ENCODE results near the gene GNA15. TPM values are rescaled to one million over a fixed set of nuclear protein-coding genes. Genes with fewer than 3 reads are reported as not detected.

GNA15 gene
- total RNA-seq, 4 donors from 2014 or later, result 1.2 to 12.4 (median 1.5) TPM; not detected in 1

GRCh38 chr19:3099347-3100145, 36.3 kb upstream of the GNA15 start:
- H3K9me3 ChIP-seq, result no peaks in the 10 kb centered on the region
- H3K4me3 ChIP-seq, result peak overlapping the region in 2 of 4 donors; percentile 75 to 95
- no peaks in the 10 kb centered on the region for H3K27me3 ChIP-seq
- H3K27ac ChIP-seq, result peak overlapping the region; percentile 65 to 96 (median 86)
- peaks cover 7 to 83% (median 39%) of the 10 kb centered on the region in 4 donors for H3K4me1 ChIP-seq
- H3K36me3 ChIP-seq, result no peaks in the 10 kb centered on the region
- DNase-seq, result no peak
- TF ChIP-seq, protein P1, sequence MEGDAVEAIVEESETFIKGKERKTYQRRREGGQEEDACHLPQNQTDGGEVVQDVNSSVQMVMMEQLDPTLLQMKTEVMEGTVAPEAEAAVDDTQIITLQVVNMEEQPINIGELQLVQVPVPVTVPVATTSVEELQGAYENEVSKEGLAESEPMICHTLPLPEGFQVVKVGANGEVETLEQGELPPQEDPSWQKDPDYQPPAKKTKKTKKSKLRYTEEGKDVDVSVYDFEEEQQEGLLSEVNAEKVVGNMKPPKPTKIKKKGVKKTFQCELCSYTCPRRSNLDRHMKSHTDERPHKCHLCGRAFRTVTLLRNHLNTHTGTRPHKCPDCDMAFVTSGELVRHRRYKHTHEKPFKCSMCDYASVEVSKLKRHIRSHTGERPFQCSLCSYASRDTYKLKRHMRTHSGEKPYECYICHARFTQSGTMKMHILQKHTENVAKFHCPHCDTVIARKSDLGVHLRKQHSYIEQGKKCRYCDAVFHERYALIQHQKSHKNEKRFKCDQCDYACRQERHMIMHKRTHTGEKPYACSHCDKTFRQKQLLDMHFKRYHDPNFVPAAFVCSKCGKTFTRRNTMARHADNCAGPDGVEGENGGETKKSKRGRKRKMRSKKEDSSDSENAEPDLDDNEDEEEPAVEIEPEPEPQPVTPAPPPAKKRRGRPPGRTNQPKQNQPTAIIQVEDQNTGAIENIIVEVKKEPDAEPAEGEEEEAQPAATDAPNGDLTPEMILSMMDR (IDR thresholded peaks at IDR 0.05), result no peak
- TF ChIP-seq POLR2A (IDR thresholded peaks at IDR 0.05), result no peak

DNA sequence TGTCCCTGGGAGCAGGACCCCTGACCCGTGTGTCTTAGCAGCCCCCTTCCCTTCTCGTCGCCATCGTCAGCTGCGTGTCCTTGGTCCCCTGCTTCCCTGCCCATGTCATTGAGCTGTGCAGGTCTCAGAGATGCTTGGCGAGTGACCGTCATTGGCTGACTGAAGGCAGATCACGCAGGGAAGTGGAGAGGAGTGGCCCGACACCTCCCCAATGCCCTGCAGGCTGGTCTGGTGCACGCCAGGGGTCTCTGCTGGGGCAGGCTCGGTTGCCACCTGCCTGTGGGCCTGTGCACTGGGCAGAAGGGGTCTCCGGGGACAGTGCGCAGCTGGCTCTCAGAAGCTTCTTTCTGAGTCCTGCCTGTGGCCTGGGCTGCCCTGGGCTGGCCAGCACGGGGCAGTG, 35.5 kb upstream of the GNA15 start:
- no peaks in the 10 kb centered on the region for H3K9me3 ChIP-seq
- peaks cover 7 to 90% (median 32%) of the 10 kb centered on the region in 4 donors for H3K4me1 ChIP-seq
- H3K27ac ChIP-seq, result peak overlapping the region in 2 of 4 donors; percentile 92 to 96
- TF ChIP-seq POLR2A (IDR thresholded peaks at IDR 0.05), result no peak
- TF ChIP-seq, protein P1 (IDR thresholded peaks at IDR 0.05), result no peak
- no peaks in the 10 kb centered on the region for H3K36me3 ChIP-seq
- H3K4me3 ChIP-seq, result peak overlapping the region in 1 of 4 donors; percentile 5
- DNase-seq, result no peak
- H3K27me3 ChIP-seq, result no peaks in the 10 kb centered on the region

DNA sequence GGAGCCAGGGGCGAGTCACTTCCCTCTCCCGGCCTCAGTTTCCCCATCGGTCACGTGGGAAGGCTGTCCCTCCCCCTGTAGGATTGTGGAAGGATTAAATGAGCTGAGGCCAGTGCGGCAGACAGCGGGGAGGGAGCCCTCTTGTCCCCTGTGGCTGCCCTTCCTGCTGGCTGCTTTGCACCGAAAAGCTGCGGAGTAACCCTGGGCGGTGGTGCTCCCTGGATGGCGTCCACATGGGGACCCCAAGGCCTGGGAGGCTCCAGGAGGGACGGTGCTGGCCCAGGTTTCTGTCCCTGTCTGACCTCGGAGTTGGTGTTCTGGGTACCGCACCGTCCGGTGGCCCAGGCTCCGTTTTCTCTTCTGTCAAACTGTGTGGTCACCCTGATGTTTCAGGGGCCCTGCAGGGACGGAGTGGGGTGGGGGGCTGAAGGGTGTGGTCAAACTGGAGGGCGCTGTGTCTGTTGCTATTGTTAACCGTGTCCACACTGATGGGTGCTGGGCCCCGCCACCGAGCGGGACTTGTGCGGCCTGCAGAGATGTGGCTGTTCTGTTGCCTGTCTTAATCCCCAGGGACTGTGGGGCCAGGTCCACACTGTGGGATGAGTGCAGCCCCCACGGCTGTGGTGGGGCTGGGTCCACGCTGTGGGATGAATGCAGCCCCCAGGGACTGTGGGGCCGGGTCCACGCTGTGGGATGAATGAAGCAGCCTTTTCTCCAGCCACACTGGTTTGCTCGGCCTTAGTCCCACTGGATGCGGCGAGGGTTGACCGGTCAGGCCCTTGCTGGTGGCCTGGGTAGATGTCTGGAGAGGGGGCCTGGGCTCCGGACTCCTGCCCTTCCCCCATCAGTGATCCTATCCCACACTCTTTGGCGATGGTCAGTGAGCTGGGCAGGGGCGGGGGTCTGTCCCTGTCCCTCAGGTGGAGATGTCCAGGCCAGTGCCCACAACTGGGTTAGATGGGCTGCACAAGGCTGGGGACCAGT, 34.8 kb upstream of the GNA15 start:
- TF ChIP-seq, protein P1 (IDR thresholded peaks at IDR 0.05), result no peak
- TF ChIP-seq POLR2A (IDR thresholded peaks at IDR 0.05), result no peak
- H3K36me3 ChIP-seq, result peaks cover 0 to 7% (median 0%) of the 10 kb centered on the region in 3 donors
- H3K27me3 ChIP-seq, result no peaks in the 10 kb centered on the region
- peak overlapping the region in 1 of 4 donors; percentile 5 for H3K4me3 ChIP-seq
- DNase-seq, result no peak
- H3K4me1 ChIP-seq, result peaks cover 11 to 98% (median 26%) of the 10 kb centered on the region in 4 donors
- no peaks in the 10 kb centered on the region for H3K9me3 ChIP-seq
- H3K27ac ChIP-seq, result peak overlapping the region in 2 of 4 donors; percentile 92 to 96

GRCh38 chr19:3102239-3103140, 33.3 kb upstream of the GNA15 start:
- Histone ChIP-seq H3K27me3 (no peaks in the 10 kb centered on the region), H3K4me3 (peak overlapping the region in 1 of 4 donors; percentile 9), H3K36me3 (peaks cover 0 to 10% (median 0%) of the 10 kb centered on the region in 3 donors), H3K4me1 (peaks cover 13 to 96% (median 23%) of the 10 kb centered on the region in 4 donors), H3K9me3 (no peaks in the 10 kb centered on the region), H3K27ac (peak overlapping the region in 1 of 4 donors; percentile 42)
- DNase-seq, result no peak
- TF ChIP-seq, protein P1 (IDR thresholded peaks at IDR 0.05), result no peak
- no peak for TF ChIP-seq POLR2A (IDR thresholded peaks at IDR 0.05)

GRCh38 chr19:3104708-3104983, 31.2 kb upstream of the GNA15 start:
- Histone ChIP-seq H3K4me3 (peak overlapping the region in 1 of 4 donors; percentile 5), H3K9me3 (no peaks in the 10 kb centered on the region), H3K4me1 (peaks cover 7 to 85% (median 12%) of the 10 kb centered on the region in 4 donors), H3K36me3 (peaks cover 0 to 10% (median 0%) of the 10 kb centered on the region in 3 donors), H3K27ac (peak overlapping the region in 2 of 4 donors; percentile 60 to 82), H3K27me3 (no peaks in the 10 kb centered on the region)
- no peak for TF ChIP-seq POLR2A (IDR thresholded peaks at IDR 0.05)
- TF ChIP-seq, protein P1 (IDR thresholded peaks at IDR 0.05), result no peak
- no peak for DNase-seq

Data from Peyer's patch (tissue), 4 donors.